ENCODE data around the gene SCUBE1.

The SCUBE1 gene

DNA sequence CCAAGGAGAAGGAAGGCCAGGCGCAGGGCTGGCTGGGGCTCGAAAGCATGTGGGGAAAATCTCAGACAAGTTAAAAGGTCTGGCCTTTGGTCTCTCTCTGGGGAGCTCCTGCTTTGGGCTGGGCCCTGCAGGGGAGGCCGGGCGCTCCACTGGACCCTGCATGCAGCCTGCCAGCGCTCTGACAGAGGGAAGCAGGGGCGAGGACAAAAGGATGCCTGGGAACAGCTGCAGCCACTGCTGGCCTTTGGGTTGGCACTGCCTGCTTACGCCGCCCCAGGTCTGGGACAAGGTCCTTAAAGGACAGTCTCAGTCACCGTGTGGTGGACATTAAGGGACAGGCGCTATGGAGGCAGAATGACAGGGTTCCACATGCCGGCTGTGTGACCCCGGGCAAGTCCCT is 99.8 kb downstream of the SCUBE1 start:
- no peak for DNase-seq (ENCODE audit: low read depth)
- TF ChIP-seq, protein P1, sequence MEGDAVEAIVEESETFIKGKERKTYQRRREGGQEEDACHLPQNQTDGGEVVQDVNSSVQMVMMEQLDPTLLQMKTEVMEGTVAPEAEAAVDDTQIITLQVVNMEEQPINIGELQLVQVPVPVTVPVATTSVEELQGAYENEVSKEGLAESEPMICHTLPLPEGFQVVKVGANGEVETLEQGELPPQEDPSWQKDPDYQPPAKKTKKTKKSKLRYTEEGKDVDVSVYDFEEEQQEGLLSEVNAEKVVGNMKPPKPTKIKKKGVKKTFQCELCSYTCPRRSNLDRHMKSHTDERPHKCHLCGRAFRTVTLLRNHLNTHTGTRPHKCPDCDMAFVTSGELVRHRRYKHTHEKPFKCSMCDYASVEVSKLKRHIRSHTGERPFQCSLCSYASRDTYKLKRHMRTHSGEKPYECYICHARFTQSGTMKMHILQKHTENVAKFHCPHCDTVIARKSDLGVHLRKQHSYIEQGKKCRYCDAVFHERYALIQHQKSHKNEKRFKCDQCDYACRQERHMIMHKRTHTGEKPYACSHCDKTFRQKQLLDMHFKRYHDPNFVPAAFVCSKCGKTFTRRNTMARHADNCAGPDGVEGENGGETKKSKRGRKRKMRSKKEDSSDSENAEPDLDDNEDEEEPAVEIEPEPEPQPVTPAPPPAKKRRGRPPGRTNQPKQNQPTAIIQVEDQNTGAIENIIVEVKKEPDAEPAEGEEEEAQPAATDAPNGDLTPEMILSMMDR (IDR thresholded peaks at IDR 0.05; ENCODE audit: insufficient read depth, low read depth, low read length, missing control alignments): no peak
- no peak overlapping the region for H3K4me3 ChIP-seq (ENCODE audit: low read depth, low read length)

DNA sequence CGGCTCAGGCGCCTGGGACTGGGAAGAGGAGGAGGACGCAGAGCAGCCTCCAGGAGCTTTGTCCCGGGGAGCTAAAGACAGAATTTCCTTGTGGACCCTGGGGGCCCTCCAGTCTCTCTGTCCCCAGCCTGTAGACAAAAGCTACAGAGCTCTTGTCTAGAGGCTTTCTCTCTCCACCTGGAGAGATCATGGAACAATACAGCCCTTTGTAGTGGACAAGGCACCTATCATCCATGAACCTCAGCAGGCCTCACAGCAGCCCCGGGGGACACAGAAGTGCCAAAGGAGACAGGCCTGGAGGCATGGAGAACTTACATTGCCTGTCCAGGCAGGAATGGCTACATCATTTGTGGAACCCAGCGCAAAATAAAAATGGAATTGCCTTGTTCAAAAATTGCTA is 100.5 kb downstream of the SCUBE1 start:
- TF ChIP-seq, protein P1 (IDR thresholded peaks at IDR 0.05; ENCODE audit: insufficient read depth, low read depth, low read length, missing control alignments): no peak
- DNase-seq (ENCODE audit: low read depth): no peak
- H3K4me3 ChIP-seq (ENCODE audit: low read depth, low read length): no peak overlapping the region

DNA sequence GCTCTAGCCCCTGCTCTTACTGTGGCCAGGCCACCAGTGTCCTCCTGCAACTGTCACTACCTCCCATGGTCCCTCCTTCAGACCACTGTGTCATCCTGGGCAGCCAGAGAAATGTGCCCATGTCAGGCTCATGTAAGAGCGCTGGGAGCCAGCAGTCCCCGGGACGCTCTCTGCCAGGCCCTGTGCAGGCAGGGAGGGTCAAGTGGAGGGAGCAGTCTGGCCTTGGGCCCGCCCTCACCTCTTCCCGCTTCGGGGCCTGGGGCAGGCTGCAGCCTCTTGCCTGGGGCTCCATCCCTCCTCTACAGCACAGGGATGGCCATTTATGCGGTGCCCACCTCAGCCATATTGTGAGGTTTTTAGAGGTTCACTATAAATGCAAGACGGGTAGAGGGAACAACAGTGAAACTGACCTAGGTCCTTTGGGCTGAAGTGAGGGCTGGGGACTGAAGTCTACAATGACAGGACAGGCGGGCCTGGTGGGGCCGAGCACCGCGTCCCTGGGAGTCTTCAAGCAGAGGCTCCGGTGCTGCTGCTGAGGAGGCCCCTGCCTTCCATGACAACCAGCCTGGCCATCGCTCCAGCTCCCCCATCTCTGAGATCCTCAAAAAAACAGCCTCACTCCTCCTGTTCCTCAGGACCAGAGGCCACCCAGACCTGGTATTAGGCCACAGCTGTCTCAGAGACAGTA is 101.3 kb downstream of the SCUBE1 start:
- no peak for DNase-seq (ENCODE audit: low read depth)
- TF ChIP-seq, protein P1 (IDR thresholded peaks at IDR 0.05; ENCODE audit: insufficient read depth, low read depth, low read length, missing control alignments): no peak
- no peak overlapping the region for H3K4me3 ChIP-seq (ENCODE audit: low read depth, low read length)

DNA sequence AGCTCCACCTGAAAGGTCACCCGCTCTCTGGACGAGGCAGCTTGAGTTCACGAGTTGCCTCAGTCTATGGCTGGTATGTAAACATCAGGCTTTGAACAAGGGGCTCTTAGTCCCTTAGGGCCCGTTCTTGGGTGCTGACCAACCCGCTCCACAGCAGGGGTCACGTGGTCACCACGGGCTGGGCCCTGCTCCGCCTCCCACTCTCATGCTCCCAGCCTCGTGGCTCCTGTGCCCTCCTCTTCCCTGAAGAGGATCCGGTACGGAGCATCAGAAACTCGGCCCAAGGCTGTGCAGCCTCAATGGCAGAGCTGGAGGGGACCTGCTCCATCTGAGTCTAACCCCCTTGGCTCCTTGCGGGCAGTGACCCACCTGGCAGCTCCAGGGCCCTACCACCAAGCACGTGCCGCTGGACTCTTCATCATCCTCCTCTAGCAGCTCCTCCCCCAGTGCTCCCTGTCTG is 102.0 kb downstream of the SCUBE1 start:
- TF ChIP-seq, protein P1 (IDR thresholded peaks at IDR 0.05; ENCODE audit: insufficient read depth, low read depth, low read length, missing control alignments): no peak
- H3K4me3 ChIP-seq (ENCODE audit: low read depth, low read length): no peak overlapping the region
- DNase-seq (ENCODE audit: low read depth): no peak

DNA sequence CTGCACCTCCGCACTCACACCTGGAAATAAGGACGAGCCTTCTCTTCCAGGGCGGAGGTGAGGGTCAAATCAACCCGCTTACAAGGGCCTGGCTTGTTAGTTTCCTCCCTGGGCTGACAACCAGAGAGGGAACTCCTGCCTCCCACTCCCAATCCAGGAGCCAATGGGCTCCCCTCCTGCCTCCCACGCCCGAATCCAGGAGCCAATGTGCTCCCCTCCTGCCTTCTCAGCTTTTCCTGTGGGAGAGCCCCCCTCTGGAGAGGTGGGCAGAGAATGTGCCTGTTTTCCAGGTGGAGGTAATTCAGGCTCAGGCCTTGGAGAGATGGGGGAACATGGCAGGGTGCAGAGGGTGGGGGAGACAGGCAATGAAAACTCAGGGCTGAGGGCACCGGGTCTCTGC is 102.6 kb downstream of the SCUBE1 start:
- no peak overlapping the region for H3K4me3 ChIP-seq (ENCODE audit: low read depth, low read length)
- TF ChIP-seq, protein P1 (IDR thresholded peaks at IDR 0.05; ENCODE audit: insufficient read depth, low read depth, low read length, missing control alignments): no peak
- no peak for DNase-seq (ENCODE audit: low read depth)

DNA sequence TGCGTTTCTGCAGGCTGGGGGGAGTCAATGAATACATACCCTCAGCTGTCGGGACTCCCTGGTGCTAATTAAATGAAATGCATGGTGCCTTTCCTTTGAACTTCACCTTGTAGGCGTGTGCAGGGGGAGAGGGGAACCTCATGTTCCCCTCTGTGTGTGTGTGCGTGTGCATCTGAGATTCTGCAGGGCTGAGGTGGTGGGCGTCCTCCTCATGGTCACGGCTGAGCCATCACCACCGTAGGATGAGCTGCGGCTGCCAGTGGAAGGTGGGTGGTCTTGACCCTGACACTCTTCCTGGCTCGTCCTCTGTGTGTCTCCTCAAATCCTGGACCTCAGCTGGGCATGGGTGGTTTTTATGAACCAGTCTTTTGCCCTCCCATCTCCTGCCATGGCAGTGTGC is 103.2 kb downstream of the SCUBE1 start:
- no peak for DNase-seq (ENCODE audit: low read depth)
- TF ChIP-seq, protein P1 (IDR thresholded peaks at IDR 0.05; ENCODE audit: insufficient read depth, low read depth, low read length, missing control alignments): no peak
- H3K4me3 ChIP-seq (ENCODE audit: low read depth, low read length): no peak overlapping the region
